K562 (cell line): ENCODE results near the gene PDHX. TPM values are rescaled to one million over a fixed set of nuclear protein-coding genes. Genes with fewer than 3 reads are reported as not detected.

Experiments used
- ATF7 ChIP-seq: fragments of 450-650 bp; IDR thresholded peaks from 2 replicates; pipeline ENCODE4 v1.7.1; 2014; ENCODE audit warnings: mild to moderate bottlenecking, moderate library complexity
- EP400 ChIP-seq: fragments of 450-650 bp; IDR thresholded peaks from 2 replicates; pipeline ENCODE4 v1.6.1; 2017; ENCODE audit warnings: antibody characterized with exemption, mild to moderate bottlenecking, moderate library complexity
- FOXA3 ChIP-seq, 2 experiments: fragments of 450-650 bp in 1 of 2; sonication (generic) in 1 of 2; formaldehyde crosslinking; IDR thresholded peaks in 1 of 2; conservative IDR thresholded peaks in 1 of 2; 2 replicates each; pipeline versions ENCODE4 v1.4.0 to v1.8.0; 2020 to 2022; ENCODE audit warnings: mild to moderate bottlenecking in 2 of 2, missing genetic modification reagents in 1 of 2
- GATAD2B ChIP-seq: fragments of 450-650 bp; IDR thresholded peaks from 2 replicates; pipeline ENCODE4 v1.6.1; 2017; ENCODE audit warnings: mild to moderate bottlenecking, borderline replicate concordance
- GTF2E2 ChIP-seq: fragments of 200-800 bp; sonication (Bioruptor generic); IDR thresholded peaks from 2 replicates; pipeline ENCODE4 v1.6.1; 2016; ENCODE audit warnings: missing genetic modification characterization, missing compliant biosample characterization
- HDAC6 ChIP-seq: IDR thresholded peaks from 2 replicates; pipeline ENCODE4 v1.6.1; 2012; ENCODE audit warnings: low read depth, mild to moderate bottlenecking, control low read depth, inconsistent platforms, low read length, moderate library complexity
- HMG20A ChIP-seq: fragments of 450-650 bp; formaldehyde crosslinking; conservative IDR thresholded peaks from 2 replicates; pipeline ENCODE4 v1.4.0; 2020; ENCODE audit warnings: mild to moderate bottlenecking, mixed read lengths
- KAT7 ChIP-seq: sonication (generic); formaldehyde crosslinking; IDR thresholded peaks from 2 replicates; pipeline ENCODE4 v1.8.0; 2022; ENCODE audit warnings: missing genetic modification reagents, mild to moderate bottlenecking, borderline replicate concordance
- NEUROD1 ChIP-seq: fragments of 150-350 bp; IDR thresholded peaks from 2 replicates; pipeline ENCODE4 v1.6.1; 2014; ENCODE audit warnings: borderline replicate concordance, low read length, low read depth; ENCODE audit not compliant: partially characterized antibody
- NR2C1 ChIP-seq, 2 experiments: fragments of 450-650 bp; IDR thresholded peaks; 2 replicates each; pipeline ENCODE4 v1.6.1; 2017; ENCODE audit warnings: mild to moderate bottlenecking in 2 of 2, antibody characterized with exemption in 1 of 2, inconsistent platforms in 1 of 2, missing compliant biosample characterization in 1 of 2, missing genetic modification characterization in 1 of 2
- RBM39 ChIP-seq: fragments of 200-400 bp; formaldehyde crosslinking; optimal IDR thresholded peaks from 2 replicates; pipeline ENCODE3; 2018; ENCODE audit warnings: low read depth, low read length
- RNF2 ChIP-seq: sonication (generic); IDR thresholded peaks from 2 replicates; pipeline ENCODE4 v1.6.1; 2016
- TRIM28 ChIP-seq: fragments of 450-650 bp; IDR thresholded peaks from 2 replicates; pipeline ENCODE4 v1.6.1; 2017
- ZNF184 ChIP-seq: sonication (generic); formaldehyde crosslinking; IDR thresholded peaks from 2 replicates; pipeline ENCODE4 v1.5.0; 2020; ENCODE audit warnings: missing genetic modification reagents
- ZNF282 ChIP-seq: sonication (generic); formaldehyde crosslinking; IDR thresholded peaks from 2 replicates; pipeline ENCODE4 v1.8.1; 2023; ENCODE audit warnings: missing genetic modification reagents
- ZNF583 ChIP-seq: fragments of 250-450 bp; sonication (Bioruptor Pico); IDR thresholded peaks from 2 replicates; pipeline ENCODE4 v1.4.0; 2020
- polyA plus RNA-seq, 8 experiments: library from polyadenylated mRNA; depleted of rRNA in 4 of 8; stranded (reverse) in 5 of 8; unstranded in 3 of 8; fragments of >200 nt; fragmentation: Nextera tagmentation in 2 of 8; fragmentation: Illumina TruSeq in 1 of 8; extraction: Ambion mirVana in 2 of 8; extraction: Trizol in 1 of 8; gene quantifications; 2 replicates each; pipeline versions ENCODE4 v1.2.1 to v1.2.3, GENCODE V29; 2011 to 2014; ENCODE audit warnings: inconsistent platforms in 1 of 8, missing spikeins in 1 of 8
- total RNA-seq, 7 experiments: library from RNA; depleted of rRNA in 6 of 7; stranded (reverse); fragments of >200 nt in 6 of 7; fragmentation: Illumina TruSeq in 2 of 7; extraction: Trizol in 2 of 7; gene quantifications; 2 replicates each; pipeline versions ENCODE4 v1.2.1 to v1.2.3, GENCODE V29; 2011 to 2021; ENCODE audit warnings: low replicate concordance in 1 of 7
- TF ChIP-seq, protein P1 (sequence below): fragments of 200-400 bp; formaldehyde crosslinking; IDR thresholded peaks from 2 replicates; pipeline ENCODE4 v1.6.1; 2017; ENCODE audit warnings: mild to moderate bottlenecking, low read depth, low read length, moderate library complexity
- TF ChIP-seq, protein P2 (sequence below): fragments of 250-450 bp; sonication (Bioruptor Pico); IDR thresholded peaks from 2 replicates; pipeline ENCODE4 v1.4.0; 2020; ENCODE audit warnings: borderline replicate concordance
- TF ChIP-seq, protein P3 (sequence below): fragments of 450-650 bp; IDR thresholded peaks from 2 replicates; pipeline ENCODE4 v1.7.1; 2018; ENCODE audit warnings: mild to moderate bottlenecking, low read depth; ENCODE audit not compliant: partially characterized antibody
- TF ChIP-seq, protein P4 (sequence below): fragments of 250-450 bp; sonication (Bioruptor Pico); IDR thresholded peaks from 2 replicates; pipeline ENCODE4 v1.8.0; 2022; ENCODE audit warnings: moderate library complexity, mild to moderate bottlenecking, inconsistent platforms

The PDHX gene
- total and polyA plus RNA-seq, 9 of the 15 experiments (the other 6 are each of a cell fraction or from before 2014, with no cell fraction given), result 20.8 to 43.5 (median 31.2) TPM

DNA sequence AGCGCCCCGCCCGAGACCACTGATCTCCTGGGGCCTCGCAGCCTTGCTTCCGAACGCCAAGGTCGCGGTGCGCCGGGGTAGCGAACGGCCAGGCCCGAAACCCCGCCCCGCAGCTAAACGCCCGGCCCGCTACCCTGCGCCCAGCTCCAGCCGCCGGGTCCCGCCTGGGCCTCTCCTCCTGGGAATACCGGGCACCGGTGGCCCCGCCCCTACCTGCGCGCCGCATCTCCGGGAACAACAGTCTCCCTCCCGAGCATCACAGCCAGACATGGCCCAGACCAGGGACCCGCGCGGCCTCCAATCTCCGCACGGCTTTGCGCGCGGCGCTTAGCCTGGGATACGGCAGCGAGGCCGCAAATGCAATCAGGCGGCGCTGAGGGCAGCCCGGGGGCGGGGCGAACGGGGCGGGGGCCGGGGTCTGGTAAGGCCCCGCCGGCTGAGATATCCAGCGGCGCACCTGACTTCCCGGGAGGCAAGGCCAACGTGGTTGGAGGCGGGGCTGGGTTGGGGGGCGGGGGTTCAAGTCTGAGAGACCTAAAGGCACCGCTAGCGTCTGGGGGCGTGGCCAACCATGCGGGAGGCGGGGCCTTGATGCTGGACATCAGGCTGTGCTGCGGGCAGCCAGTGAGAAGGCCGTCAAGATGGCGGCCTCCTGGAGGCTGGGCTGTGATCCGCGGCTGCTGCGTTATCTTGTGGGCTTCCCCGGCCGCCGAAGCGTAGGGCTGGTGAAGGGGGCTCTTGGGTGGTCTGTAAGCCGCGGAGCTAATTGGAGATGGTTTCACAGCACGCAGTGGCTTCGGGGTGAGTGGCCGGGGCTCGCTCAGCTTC, at the start of gene PDHX, which contains the start of gene APIP (continued):
- TF ChIP-seq RNF2 (no peak; the same call in 1 of the 2 replicates), ZNF184 (CRISPR knock-in tag) (no peak), GATAD2B (no peak), RBM39 (no peak), KAT7 (CRISPR knock-in tag) (peak; percentile 91), NEUROD1 (no peak), FOXA3 (CRISPR knock-in tag; conservative IDR thresholded peaks at IDR 0.05 in 1 of 2, IDR thresholded peaks at IDR 0.05 in 1 of 2) (peak in 1 of 2 experiments; percentile 76; a peak in 1 of 4 replicates), HDAC6 (no peak), EP400 (peak; percentile 74), ZNF282 (no peak), ZNF583 (CRISPR knock-in tag) (no peak), TRIM28 (no peak), HMG20A (no peak), ATF7 (peak; percentile 43; the same call in 1 of the 2 replicates), GTF2E2 (tag) (no peak), NR2C1 (IDR thresholded peaks at IDR 0.05) (no peak), NR2C1 (tag; IDR thresholded peaks at IDR 0.05) (no peak)
- TF ChIP-seq, protein P1, sequence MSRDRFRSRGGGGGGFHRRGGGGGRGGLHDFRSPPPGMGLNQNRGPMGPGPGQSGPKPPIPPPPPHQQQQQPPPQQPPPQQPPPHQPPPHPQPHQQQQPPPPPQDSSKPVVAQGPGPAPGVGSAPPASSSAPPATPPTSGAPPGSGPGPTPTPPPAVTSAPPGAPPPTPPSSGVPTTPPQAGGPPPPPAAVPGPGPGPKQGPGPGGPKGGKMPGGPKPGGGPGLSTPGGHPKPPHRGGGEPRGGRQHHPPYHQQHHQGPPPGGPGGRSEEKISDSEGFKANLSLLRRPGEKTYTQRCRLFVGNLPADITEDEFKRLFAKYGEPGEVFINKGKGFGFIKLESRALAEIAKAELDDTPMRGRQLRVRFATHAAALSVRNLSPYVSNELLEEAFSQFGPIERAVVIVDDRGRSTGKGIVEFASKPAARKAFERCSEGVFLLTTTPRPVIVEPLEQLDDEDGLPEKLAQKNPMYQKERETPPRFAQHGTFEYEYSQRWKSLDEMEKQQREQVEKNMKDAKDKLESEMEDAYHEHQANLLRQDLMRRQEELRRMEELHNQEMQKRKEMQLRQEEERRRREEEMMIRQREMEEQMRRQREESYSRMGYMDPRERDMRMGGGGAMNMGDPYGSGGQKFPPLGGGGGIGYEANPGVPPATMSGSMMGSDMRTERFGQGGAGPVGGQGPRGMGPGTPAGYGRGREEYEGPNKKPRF, result no peak
- TF ChIP-seq, protein P2, sequence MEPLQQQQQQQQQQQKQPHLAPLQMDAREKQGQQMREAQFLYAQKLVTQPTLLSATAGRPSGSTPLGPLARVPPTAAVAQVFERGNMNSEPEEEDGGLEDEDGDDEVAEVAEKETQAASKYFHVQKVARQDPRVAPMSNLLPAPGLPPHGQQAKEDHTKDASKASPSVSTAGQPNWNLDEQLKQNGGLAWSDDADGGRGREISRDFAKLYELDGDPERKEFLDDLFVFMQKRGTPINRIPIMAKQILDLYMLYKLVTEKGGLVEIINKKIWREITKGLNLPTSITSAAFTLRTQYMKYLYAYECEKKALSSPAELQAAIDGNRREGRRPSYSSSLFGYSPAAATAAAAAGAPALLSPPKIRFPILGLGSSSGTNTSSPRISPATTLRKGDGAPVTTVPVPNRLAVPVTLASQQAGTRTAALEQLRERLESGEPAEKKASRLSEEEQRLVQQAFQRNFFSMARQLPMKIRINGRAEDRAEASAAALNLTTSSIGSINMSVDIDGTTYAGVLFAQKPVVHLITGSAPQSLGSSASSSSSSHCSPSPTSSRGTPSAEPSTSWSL, result no peak
- TF ChIP-seq, protein P3, sequence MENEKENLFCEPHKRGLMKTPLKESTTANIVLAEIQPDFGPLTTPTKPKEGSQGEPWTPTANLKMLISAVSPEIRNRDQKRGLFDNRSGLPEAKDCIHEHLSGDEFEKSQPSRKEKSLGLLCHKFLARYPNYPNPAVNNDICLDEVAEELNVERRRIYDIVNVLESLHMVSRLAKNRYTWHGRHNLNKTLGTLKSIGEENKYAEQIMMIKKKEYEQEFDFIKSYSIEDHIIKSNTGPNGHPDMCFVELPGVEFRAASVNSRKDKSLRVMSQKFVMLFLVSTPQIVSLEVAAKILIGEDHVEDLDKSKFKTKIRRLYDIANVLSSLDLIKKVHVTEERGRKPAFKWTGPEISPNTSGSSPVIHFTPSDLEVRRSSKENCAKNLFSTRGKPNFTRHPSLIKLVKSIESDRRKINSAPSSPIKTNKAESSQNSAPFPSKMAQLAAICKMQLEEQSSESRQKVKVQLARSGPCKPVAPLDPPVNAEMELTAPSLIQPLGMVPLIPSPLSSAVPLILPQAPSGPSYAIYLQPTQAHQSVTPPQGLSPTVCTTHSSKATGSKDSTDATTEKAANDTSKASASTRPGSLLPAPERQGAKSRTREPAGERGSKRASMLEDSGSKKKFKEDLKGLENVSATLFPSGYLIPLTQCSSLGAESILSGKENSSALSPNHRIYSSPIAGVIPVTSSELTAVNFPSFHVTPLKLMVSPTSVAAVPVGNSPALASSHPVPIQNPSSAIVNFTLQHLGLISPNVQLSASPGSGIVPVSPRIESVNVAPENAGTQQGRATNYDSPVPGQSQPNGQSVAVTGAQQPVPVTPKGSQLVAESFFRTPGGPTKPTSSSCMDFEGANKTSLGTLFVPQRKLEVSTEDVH, result no peak
- TF ChIP-seq, protein P4, sequence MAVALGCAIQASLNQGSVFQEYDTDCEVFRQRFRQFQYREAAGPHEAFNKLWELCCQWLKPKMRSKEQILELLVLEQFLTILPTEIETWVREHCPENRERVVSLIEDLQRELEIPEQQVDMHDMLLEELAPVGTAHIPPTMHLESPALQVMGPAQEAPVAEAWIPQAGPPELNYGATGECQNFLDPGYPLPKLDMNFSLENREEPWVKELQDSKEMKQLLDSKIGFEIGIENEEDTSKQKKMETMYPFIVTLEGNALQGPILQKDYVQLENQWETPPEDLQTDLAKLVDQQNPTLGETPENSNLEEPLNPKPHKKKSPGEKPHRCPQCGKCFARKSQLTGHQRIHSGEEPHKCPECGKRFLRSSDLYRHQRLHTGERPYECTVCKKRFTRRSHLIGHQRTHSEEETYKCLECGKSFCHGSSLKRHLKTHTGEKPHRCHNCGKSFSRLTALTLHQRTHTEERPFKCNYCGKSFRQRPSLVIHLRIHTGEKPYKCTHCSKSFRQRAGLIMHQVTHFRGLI (CRISPR knock-in tag), result no peak
